HepG2 (cell line): ENCODE results near the gene SFXN5. TPM values are rescaled to one million over a fixed set of nuclear protein-coding genes. Genes with fewer than 3 reads are reported as not detected.

ENCODE experiments used
- ATF1 ChIP-seq: IDR thresholded peaks from 2 replicates; pipeline ENCODE4 v1.6.1; 2016; ENCODE audit warnings: mild to moderate bottlenecking, control low read depth
- HMGXB4 ChIP-seq, 2 experiments: sonication (generic) in 1 of 2; formaldehyde crosslinking in 1 of 2; IDR thresholded peaks; 2 replicates each; pipeline versions ENCODE4 v1.4.0 to v1.6.1; 2018 to 2020; ENCODE audit warnings: missing genetic modification reagents in 2 of 2, borderline replicate concordance in 1 of 2, low read depth in 1 of 2, mild to moderate bottlenecking in 1 of 2, missing biosample characterization in 1 of 2
- ISX ChIP-seq: sonication (generic); formaldehyde crosslinking; conservative IDR thresholded peaks from 2 replicates; pipeline ENCODE4 v1.5.0; 2020; ENCODE audit warnings: missing genetic modification reagents
- MAFK ChIP-seq, 2 experiments: IDR thresholded peaks in 1 of 2; conservative IDR thresholded peaks in 1 of 2; 2 replicates each; pipeline ENCODE4 v1.6.1; 2011; ENCODE audit warnings: improper control_type of control experiment in 2 of 2, low read length in 2 of 2
- RNF2 ChIP-seq: fragments of 450-650 bp; conservative IDR thresholded peaks from 2 replicates; pipeline ENCODE4 v1.6.1; 2016; ENCODE audit warnings: low read depth
- TBL1XR1 ChIP-seq: fragments of 150-350 bp; IDR thresholded peaks from 2 replicates; pipeline ENCODE4 v1.6.1; 2014; ENCODE audit warnings: borderline replicate concordance, low read length; ENCODE audit not compliant: partially characterized antibody
- TEAD3 ChIP-seq: optimal IDR thresholded peaks from 2 replicates; pipeline ENCODE3; 2016; ENCODE audit warnings: borderline replicate concordance
- THAP11 ChIP-seq: IDR thresholded peaks from 2 replicates; pipeline ENCODE4 v1.6.1; 2016; ENCODE audit warnings: missing biosample characterization, missing genetic modification reagents
- YY1 ChIP-seq: IDR thresholded peaks from 2 replicates; pipeline ENCODE4 v1.6.1; 2011; ENCODE audit warnings: low read length, low read depth, moderate library complexity, mild to moderate bottlenecking; ENCODE audit not compliant: insufficient read depth, insufficient replicate concordance
- ZBTB7B ChIP-seq: sonication (generic); formaldehyde crosslinking; IDR thresholded peaks from 2 replicates; pipeline ENCODE4 v1.4.0; 2020; ENCODE audit warnings: missing genetic modification reagents
- ZNF546 ChIP-seq: sonication (generic); formaldehyde crosslinking; conservative IDR thresholded peaks from 2 replicates; pipeline ENCODE4 v1.8.1; 2023; ENCODE audit warnings: mild to moderate bottlenecking, missing genetic modification reagents
- ZNF562 ChIP-seq: sonication (generic); formaldehyde crosslinking; IDR thresholded peaks from 2 replicates; pipeline ENCODE4 v1.8.0; 2022; ENCODE audit warnings: missing genetic modification reagents, borderline replicate concordance
- ZNF740 ChIP-seq: sonication (generic); formaldehyde crosslinking; IDR thresholded peaks from 2 replicates; pipeline ENCODE4 v1.4.0; 2020; ENCODE audit warnings: missing genetic modification reagents
- ZNF766 ChIP-seq: sonication (generic); formaldehyde crosslinking; IDR thresholded peaks from 2 replicates; pipeline ENCODE4 v1.5.0; 2020; ENCODE audit warnings: missing genetic modification reagents, borderline replicate concordance
- polyA plus RNA-seq, 8 experiments: library from polyadenylated mRNA; depleted of rRNA in 3 of 8; stranded (reverse) in 7 of 8; unstranded in 1 of 8; fragments of >200 nt; fragmentation: Illumina TruSeq in 4 of 8; extraction: Trizol in 4 of 8; gene quantifications; 2 replicates each; pipeline versions ENCODE4 v1.2.1 to v1.2.3, GENCODE V29; 2011 to 2016; ENCODE audit warnings: low read depth in 4 of 8, missing spikeins in 1 of 8, mixed read lengths in 1 of 8; ENCODE audit not compliant: insufficient read depth in 1 of 8
- total RNA-seq, 5 experiments: library from RNA; depleted of rRNA; stranded (reverse); fragments of >200 nt; fragmentation: Illumina TruSeq; extraction: Trizol; gene quantifications; 2 replicates each; pipeline ENCODE4 v1.2.3, GENCODE V29; 2016; ENCODE audit warnings: low read depth in 1 of 5
- TF ChIP-seq, protein P1 (sequence below): sonication (generic); formaldehyde crosslinking; IDR thresholded peaks from 2 replicates; pipeline ENCODE4 v1.4.0; 2020; ENCODE audit warnings: missing genetic modification reagents, mild to moderate bottlenecking, borderline replicate concordance
- TF ChIP-seq, protein P2 (sequence below): sonication (generic); formaldehyde crosslinking; IDR thresholded peaks from 2 replicates; pipeline ENCODE4 v1.5.1; 2020; ENCODE audit warnings: missing genetic modification reagents, mild to moderate bottlenecking, borderline replicate concordance
- TF ChIP-seq, protein P3 (sequence below): sonication (generic); formaldehyde crosslinking; IDR thresholded peaks from 2 replicates; pipeline ENCODE4 v1.8.1; 2023; ENCODE audit warnings: mild to moderate bottlenecking, inconsistent platforms, moderate library complexity, missing genetic modification reagents, borderline replicate concordance

The SFXN5 gene
- total and polyA plus RNA-seq, 2 of the 13 experiments (the other 11 are each of a cell fraction or from before 2014, with no cell fraction given) = 34.9 to 37.4 TPM

- no peak for TF ChIP-seq ATF1 (CRISPR knock-in tag)
- TF ChIP-seq ZNF546 = no peak
- TF ChIP-seq, protein P1, sequence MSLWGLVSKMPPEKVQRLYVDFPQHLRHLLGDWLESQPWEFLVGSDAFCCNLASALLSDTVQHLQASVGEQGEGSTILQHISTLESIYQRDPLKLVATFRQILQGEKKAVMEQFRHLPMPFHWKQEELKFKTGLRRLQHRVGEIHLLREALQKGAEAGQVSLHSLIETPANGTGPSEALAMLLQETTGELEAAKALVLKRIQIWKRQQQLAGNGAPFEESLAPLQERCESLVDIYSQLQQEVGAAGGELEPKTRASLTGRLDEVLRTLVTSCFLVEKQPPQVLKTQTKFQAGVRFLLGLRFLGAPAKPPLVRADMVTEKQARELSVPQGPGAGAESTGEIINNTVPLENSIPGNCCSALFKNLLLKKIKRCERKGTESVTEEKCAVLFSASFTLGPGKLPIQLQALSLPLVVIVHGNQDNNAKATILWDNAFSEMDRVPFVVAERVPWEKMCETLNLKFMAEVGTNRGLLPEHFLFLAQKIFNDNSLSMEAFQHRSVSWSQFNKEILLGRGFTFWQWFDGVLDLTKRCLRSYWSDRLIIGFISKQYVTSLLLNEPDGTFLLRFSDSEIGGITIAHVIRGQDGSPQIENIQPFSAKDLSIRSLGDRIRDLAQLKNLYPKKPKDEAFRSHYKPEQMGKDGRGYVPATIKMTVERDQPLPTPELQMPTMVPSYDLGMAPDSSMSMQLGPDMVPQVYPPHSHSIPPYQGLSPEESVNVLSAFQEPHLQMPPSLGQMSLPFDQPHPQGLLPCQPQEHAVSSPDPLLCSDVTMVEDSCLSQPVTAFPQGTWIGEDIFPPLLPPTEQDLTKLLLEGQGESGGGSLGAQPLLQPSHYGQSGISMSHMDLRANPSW (CRISPR knock-in tag) = no peak
- TF ChIP-seq ZNF766 (CRISPR knock-in tag) = peak; percentile 79; the same call in 1 of the 2 replicates
- TF ChIP-seq, protein P2, sequence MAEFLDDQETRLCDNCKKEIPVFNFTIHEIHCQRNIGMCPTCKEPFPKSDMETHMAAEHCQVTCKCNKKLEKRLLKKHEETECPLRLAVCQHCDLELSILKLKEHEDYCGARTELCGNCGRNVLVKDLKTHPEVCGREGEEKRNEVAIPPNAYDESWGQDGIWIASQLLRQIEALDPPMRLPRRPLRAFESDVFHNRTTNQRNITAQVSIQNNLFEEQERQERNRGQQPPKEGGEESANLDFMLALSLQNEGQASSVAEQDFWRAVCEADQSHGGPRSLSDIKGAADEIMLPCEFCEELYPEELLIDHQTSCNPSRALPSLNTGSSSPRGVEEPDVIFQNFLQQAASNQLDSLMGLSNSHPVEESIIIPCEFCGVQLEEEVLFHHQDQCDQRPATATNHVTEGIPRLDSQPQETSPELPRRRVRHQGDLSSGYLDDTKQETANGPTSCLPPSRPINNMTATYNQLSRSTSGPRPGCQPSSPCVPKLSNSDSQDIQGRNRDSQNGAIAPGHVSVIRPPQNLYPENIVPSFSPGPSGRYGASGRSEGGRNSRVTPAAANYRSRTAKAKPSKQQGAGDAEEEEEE (CRISPR knock-in tag) = no peak
- peak; percentile 82; the same call in 1 of the 2 replicates for TF ChIP-seq RNF2
- TF ChIP-seq ZBTB7B (CRISPR knock-in tag) = peak; percentile 77
- TF ChIP-seq TEAD3 (CRISPR knock-in tag) = peak; percentile 10
- peak in 1 of 2 experiments; percentile 77; a peak in 3 of 4 replicates for TF ChIP-seq HMGXB4 (CRISPR knock-in tag; IDR thresholded peaks at IDR 0.05; ENCODE audit: borderline replicate concordance in 1 of 2, low read depth in 1 of 2)
- no peak for TF ChIP-seq ZNF740 (CRISPR knock-in tag)
- TF ChIP-seq THAP11 (CRISPR knock-in tag) = no peak; the same call in 1 of the 2 replicates
- TF ChIP-seq TBL1XR1 = no peak
- no peak for TF ChIP-seq ISX (CRISPR knock-in tag)
- TF ChIP-seq MAFK (conservative IDR thresholded peaks at IDR 0.05 in 1 of 2, IDR thresholded peaks at IDR 0.05 in 1 of 2; ENCODE audit: low read length in 2 of 2) = no peak
- TF ChIP-seq ZNF562 (CRISPR knock-in tag) = no peak
- TF ChIP-seq YY1 = peak; percentile 67
- TF ChIP-seq, protein P3, sequence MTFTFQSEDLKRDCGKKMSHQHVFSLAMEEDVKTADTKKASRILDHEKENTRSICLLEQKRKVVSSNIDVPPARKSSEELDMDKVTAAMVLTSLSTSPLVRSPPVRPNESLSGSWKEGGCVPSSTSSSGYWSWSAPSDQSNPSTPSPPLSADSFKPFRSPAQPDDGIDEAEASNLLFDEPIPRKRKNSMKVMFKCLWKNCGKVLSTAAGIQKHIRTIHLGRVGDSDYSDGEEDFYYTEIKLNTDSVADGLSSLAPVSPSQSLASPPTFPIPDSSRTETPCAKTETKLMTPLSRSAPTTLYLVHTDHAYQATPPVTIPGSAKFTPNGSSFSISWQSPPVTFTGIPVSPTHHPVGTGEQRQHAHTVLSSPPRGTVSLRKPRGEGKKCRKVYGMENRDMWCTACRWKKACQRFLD (CRISPR knock-in tag) = peak; percentile 93
Measured at GRCh38 chr2:73112913-73113854, 41.7 kb upstream of the SFXN5 start, which contains the start of gene RAB11FIP5 (continued).
